ENCODE measurements around the gene EXOC8. TPM values are rescaled to one million over a fixed set of nuclear protein-coding genes. Genes with fewer than 3 reads are reported as not detected.

EXOC8 gene
- total and polyA plus RNA-seq, 9 donors = 5.2 to 15.5 (median 13.5) TPM

DNA sequence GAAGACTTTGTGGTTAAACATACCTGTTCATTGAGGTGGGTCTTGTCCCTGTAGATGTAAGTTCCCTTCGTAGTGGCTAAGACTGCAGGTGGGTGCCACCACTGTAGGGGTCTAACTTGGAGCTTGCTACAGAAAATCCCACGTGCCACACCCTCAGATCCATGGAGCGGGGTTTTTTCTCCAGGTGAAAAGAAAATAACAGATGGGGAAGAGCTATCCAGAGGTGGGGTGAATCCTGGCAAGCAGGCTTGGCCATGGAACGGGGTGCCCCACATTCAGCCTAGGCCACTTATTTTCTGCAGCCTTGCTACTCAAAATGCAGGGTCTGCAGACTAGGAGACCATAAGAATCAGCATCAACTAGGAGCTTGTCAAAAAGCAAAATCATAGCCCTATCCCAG, 24.0 kb downstream of the EXOC8 start:
- no peaks in the 10 kb centered on the region for H3K4me1 ChIP-seq (ENCODE audit: insufficient read depth)
- H3K9me3 ChIP-seq = no peaks in the 10 kb centered on the region
- H3K4me3 ChIP-seq = no peak overlapping the region
- TF ChIP-seq, protein P1, sequence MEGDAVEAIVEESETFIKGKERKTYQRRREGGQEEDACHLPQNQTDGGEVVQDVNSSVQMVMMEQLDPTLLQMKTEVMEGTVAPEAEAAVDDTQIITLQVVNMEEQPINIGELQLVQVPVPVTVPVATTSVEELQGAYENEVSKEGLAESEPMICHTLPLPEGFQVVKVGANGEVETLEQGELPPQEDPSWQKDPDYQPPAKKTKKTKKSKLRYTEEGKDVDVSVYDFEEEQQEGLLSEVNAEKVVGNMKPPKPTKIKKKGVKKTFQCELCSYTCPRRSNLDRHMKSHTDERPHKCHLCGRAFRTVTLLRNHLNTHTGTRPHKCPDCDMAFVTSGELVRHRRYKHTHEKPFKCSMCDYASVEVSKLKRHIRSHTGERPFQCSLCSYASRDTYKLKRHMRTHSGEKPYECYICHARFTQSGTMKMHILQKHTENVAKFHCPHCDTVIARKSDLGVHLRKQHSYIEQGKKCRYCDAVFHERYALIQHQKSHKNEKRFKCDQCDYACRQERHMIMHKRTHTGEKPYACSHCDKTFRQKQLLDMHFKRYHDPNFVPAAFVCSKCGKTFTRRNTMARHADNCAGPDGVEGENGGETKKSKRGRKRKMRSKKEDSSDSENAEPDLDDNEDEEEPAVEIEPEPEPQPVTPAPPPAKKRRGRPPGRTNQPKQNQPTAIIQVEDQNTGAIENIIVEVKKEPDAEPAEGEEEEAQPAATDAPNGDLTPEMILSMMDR (IDR thresholded peaks at IDR 0.05) = no peak
- TF ChIP-seq EP300 (IDR thresholded peaks at IDR 0.05) = no peak
- TF ChIP-seq POLR2A (IDR thresholded peaks at IDR 0.05) = no peak
- no peak overlapping the region for H3K27ac ChIP-seq
- intact Hi-C loops (cut with DNase I) = no loop called here
- H3K36me3 ChIP-seq = no peaks in the 10 kb centered on the region
- no peaks in the 10 kb centered on the region for H3K27me3 ChIP-seq
- no peak for DNase-seq
- 85 to 87% (median 86%) methylated on average over 4 of the region's 4 CpGs for WGBS, 3 donors

DNA sequence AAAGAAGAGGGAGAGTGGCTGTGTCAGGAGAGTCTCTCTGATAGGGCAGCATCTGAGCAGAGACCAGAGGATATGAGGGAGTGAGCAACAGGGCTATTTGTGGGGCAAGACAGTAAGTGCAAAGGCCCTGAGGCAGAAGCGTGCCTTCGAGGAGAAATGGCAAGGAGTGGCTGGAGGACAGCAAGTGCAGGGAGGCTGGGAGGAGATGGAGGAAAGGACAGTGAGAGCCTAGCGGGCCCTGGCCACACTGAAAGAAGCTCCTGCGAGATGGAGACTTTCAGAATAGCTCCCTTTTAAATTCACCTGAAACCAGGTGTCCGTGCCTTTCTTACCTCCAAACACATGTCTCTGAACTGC, 25.2 kb downstream of the EXOC8 start:
- Histone ChIP-seq H3K36me3 (no peaks in the 10 kb centered on the region), H3K27me3 (no peaks in the 10 kb centered on the region), H3K4me1 (ENCODE audit: insufficient read depth) (no peaks in the 10 kb centered on the region), H3K9me3 (no peaks in the 10 kb centered on the region), H3K4me3 (no peak overlapping the region), H3K27ac (no peak overlapping the region)
- no peak for DNase-seq
- intact Hi-C loops (cut with DNase I) = no loop called here
- 92 to 93% (median 92%) methylated on average over 5 of the region's 5 CpGs for WGBS, 3 donors
- TF ChIP-seq, protein P1 (IDR thresholded peaks at IDR 0.05) = no peak
- TF ChIP-seq POLR2A (IDR thresholded peaks at IDR 0.05) (no peak), EP300 (IDR thresholded peaks at IDR 0.05) (no peak)

DNA sequence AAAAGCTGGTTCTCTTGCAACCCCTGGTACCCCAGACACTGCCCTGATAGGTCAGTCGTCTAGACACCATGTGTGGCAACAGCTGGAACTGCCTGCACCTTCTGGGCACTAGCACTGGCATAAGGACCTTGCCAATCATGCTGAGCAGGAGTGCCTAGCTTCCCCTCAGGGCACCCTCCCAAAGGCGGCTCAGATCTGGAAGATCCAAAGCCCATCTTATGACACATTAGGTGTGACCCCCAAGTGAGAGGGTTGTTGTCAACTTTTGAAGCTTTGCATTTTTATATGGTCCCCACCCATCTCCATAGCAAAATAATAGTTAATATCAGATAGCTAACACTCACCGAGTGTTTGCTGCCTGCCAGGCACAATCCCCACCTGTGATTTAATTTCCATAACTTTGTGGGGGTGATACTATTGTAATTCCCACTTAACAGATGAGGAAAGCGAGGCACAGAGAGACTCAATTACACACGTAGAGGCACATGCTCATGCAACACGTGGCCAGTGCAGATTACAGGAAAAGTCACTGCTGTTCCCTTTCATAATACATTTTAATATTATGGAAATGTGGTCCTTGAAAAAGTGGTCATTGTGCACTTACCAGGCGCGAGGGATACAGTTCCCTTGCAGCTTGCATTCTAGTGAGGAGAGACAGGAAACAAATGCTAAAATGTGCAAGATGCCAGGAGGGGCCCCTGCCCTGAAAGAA, 25.8 kb downstream of the EXOC8 start:
- Histone ChIP-seq H3K4me1 (ENCODE audit: insufficient read depth) (no peaks in the 10 kb centered on the region), H3K36me3 (no peaks in the 10 kb centered on the region), H3K4me3 (no peak overlapping the region), H3K27ac (no peak overlapping the region), H3K9me3 (no peaks in the 10 kb centered on the region), H3K27me3 (no peaks in the 10 kb centered on the region)
- WGBS, 3 donors = 70 to 76% (median 75%) methylated on average over 8 of the region's 8 CpGs
- no peak for TF ChIP-seq POLR2A (IDR thresholded peaks at IDR 0.05)
- TF ChIP-seq, protein P1 (IDR thresholded peaks at IDR 0.05) = no peak
- TF ChIP-seq EP300 (IDR thresholded peaks at IDR 0.05) = no peak
- intact Hi-C loops (cut with DNase I) = no loop called here
- DNase-seq = no peak

DNA sequence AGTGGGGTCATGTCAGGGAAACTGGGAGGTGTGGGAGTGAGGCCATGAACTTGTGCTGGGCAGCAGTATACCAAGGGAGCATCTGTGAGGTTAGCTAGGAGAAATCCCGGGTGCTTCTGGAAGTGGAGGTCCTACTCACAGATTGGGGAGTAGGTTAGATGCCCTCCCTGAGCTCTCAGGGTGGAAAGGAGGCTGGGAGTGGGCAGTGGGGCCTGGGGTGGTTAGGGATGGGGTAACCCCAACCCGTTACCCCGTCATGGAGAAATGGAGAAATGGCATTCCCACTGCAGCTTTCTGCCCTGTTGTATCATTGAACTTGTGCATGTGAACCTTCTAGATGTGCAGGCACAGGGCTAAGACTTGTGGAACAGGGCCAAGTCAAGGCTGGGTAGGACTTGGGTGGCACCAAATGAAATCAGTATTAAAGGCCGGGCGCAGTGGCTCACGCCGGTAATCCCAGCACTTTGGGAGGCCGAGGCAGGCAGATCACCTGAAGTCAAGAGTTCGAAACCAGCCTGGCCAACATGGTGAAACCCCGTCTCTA, 27.2 kb downstream of the EXOC8 start:
- no peaks in the 10 kb centered on the region for H3K4me1 ChIP-seq (ENCODE audit: insufficient read depth)
- no peak for DNase-seq
- no peak for TF ChIP-seq POLR2A (IDR thresholded peaks at IDR 0.05)
- TF ChIP-seq, protein P1 (IDR thresholded peaks at IDR 0.05) = no peak
- no peak for TF ChIP-seq EP300 (IDR thresholded peaks at IDR 0.05)
- 92 to 94% (median 93%) methylated on average over 10 of the region's 10 CpGs for WGBS, 3 donors
- H3K36me3 ChIP-seq = no peaks in the 10 kb centered on the region
- H3K27ac ChIP-seq = no peak overlapping the region
- no peaks in the 10 kb centered on the region for H3K9me3 ChIP-seq
- H3K4me3 ChIP-seq = no peak overlapping the region
- no peaks in the 10 kb centered on the region for H3K27me3 ChIP-seq
- intact Hi-C loops (cut with DNase I) = no loop called here
